Upper lobe of left lung (tissue), 6 donors: ENCODE measurements around the gene LRRC7. TPM values are rescaled to one million over a fixed set of nuclear protein-coding genes. Genes with fewer than 3 reads are reported as not detected.

Experiments used
- ATAC-seq, 2 donors: fragments of 200-7000 bp; cut with Tn5 transposase; one replicate each; pipeline ENCODE4 v1.9.1; 2022; ENCODE audit warnings: mild to moderate bottlenecking in 2 of 2, moderate library complexity in 2 of 2; ENCODE audit not compliant: low FRiP score in 2 of 2
- DNase-seq, 2 donors: peaks; one replicate each; pipeline ENCODE4 v3.0.0-alpha.2; 2019 to 2020
- H3K27ac ChIP-seq, 4 donors: fragments of 200-600 bp; sonication (generic); one replicate each; pipeline ENCODE4 v1.5.1; 2016 to 2019
- H3K27me3 ChIP-seq, 4 donors: fragments of 200-600 bp; sonication (generic); one replicate each; pipeline ENCODE4 v1.5.1; 2017 to 2019
- H3K36me3 ChIP-seq, 4 donors: fragments of 200-600 bp; sonication (generic); one replicate each; pipeline ENCODE4 v1.5.1; 2016 to 2019
- H3K4me1 ChIP-seq, 4 donors: fragments of 200-600 bp; sonication (generic); one replicate each; pipeline ENCODE4 v1.5.1; 2018 to 2019
- H3K4me3 ChIP-seq, 4 donors: fragments of 200-600 bp; sonication (generic); one replicate each; pipeline ENCODE4 v1.5.1; 2017 to 2019; ENCODE audit warnings: mild to moderate bottlenecking in 2 of 4, moderate library complexity in 1 of 4
- H3K9me3 ChIP-seq, 4 donors: fragments of 200-600 bp; sonication (generic); one replicate each; pipeline ENCODE4 v1.5.1; 2018 to 2019
- EP300 ChIP-seq, 4 donors: sonication (generic); formaldehyde crosslinking; IDR thresholded peaks; one replicate each; pipeline ENCODE4 v1.5.1; 2017; ENCODE audit warnings: antibody characterized with exemption in 4 of 4, control low read depth in 2 of 4
- POLR2A ChIP-seq, 4 donors: fragments of 450-650 bp; IDR thresholded peaks; one replicate each; pipeline ENCODE4 v1.5.1; 2016 to 2017; ENCODE audit warnings: antibody characterized with exemption in 4 of 4, mild to moderate bottlenecking in 2 of 4
- POLR2AphosphoS5 ChIP-seq, 2 donors: sonication (generic); formaldehyde crosslinking; IDR thresholded peaks; one replicate each; pipeline ENCODE4 v1.5.1; 2017; ENCODE audit warnings: antibody characterized with exemption in 2 of 2
- WGBS, 2 donors: methylation state at CpG; one replicate each; pipeline ENCODE4 v1.1.5; 2017 to 2018; 5-methylcytosine and 5-hydroxymethylcytosine counted together
- total RNA-seq, 6 donors: library from RNA; depleted of rRNA in 4 of 6; stranded (reverse); fragments of >200 nt in 4 of 6; gene quantifications; one replicate each; pipeline versions ENCODE4 v1.1.0 to v1.2.1, GENCODE V29; 2016 to 2021
- TF ChIP-seq, protein P1 (sequence below), 6 experiments: fragments of 450-650 bp in 4 of 6; fragments of 200-600 bp in 2 of 6; sonication (generic) in 2 of 6; IDR thresholded peaks; one replicate each; pipeline ENCODE4 v1.5.1; 2016 to 2019; ENCODE audit warnings: antibody characterized with exemption in 6 of 6
- donor health status: DM: no; HTN: no; CAD: no; lungs with moderate emphysema.
- donor health status: DM: no; HTN: yes; CAD: no; lungs with severe emphysema.

The LRRC7 gene
- total RNA-seq, 6 donors from 2014 or later, result not detected

- Histone ChIP-seq H3K36me3 (no peaks in the 10 kb centered on the region), H3K4me3 (no peak overlapping the region), H3K9me3 (no peaks in the 10 kb centered on the region), H3K27me3 (no peaks in the 10 kb centered on the region), H3K4me1 (no peaks in the 10 kb centered on the region), H3K27ac (no peak overlapping the region)
- WGBS, 2 donors, result 67 to 91% methylated on average over 1 of the region's 1 CpG
- DNase-seq (no peak), ATAC-seq (no peak)
- TF ChIP-seq, protein P1, sequence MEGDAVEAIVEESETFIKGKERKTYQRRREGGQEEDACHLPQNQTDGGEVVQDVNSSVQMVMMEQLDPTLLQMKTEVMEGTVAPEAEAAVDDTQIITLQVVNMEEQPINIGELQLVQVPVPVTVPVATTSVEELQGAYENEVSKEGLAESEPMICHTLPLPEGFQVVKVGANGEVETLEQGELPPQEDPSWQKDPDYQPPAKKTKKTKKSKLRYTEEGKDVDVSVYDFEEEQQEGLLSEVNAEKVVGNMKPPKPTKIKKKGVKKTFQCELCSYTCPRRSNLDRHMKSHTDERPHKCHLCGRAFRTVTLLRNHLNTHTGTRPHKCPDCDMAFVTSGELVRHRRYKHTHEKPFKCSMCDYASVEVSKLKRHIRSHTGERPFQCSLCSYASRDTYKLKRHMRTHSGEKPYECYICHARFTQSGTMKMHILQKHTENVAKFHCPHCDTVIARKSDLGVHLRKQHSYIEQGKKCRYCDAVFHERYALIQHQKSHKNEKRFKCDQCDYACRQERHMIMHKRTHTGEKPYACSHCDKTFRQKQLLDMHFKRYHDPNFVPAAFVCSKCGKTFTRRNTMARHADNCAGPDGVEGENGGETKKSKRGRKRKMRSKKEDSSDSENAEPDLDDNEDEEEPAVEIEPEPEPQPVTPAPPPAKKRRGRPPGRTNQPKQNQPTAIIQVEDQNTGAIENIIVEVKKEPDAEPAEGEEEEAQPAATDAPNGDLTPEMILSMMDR (IDR thresholded peaks at IDR 0.05), result no peak
- TF ChIP-seq POLR2A (IDR thresholded peaks at IDR 0.05), result no peak
- TF ChIP-seq EP300 (IDR thresholded peaks at IDR 0.05), result no peak
- no peak for TF ChIP-seq POLR2AphosphoS5 (IDR thresholded peaks at IDR 0.05)
These were observed 456.6 kb downstream of the LRRC7 start for GRCh38 chr1:70024272-70024671.

- Histone ChIP-seq H3K4me3 (no peak overlapping the region), H3K27ac (no peak overlapping the region), H3K27me3 (no peaks in the 10 kb centered on the region), H3K9me3 (no peaks in the 10 kb centered on the region), H3K4me1 (no peaks in the 10 kb centered on the region), H3K36me3 (no peaks in the 10 kb centered on the region)
- TF ChIP-seq EP300 (IDR thresholded peaks at IDR 0.05), result no peak
- TF ChIP-seq, protein P1 (IDR thresholded peaks at IDR 0.05), result no peak
- TF ChIP-seq POLR2A (IDR thresholded peaks at IDR 0.05), result no peak
- no peak for TF ChIP-seq POLR2AphosphoS5 (IDR thresholded peaks at IDR 0.05)
- ATAC-seq (no peak), DNase-seq (no peak)
These were observed 457.3 kb downstream of the LRRC7 start for GRCh38 chr1:70025052-70025451.

- no peak for TF ChIP-seq POLR2A (IDR thresholded peaks at IDR 0.05)
- TF ChIP-seq, protein P1 (IDR thresholded peaks at IDR 0.05), result no peak
- no peak for TF ChIP-seq EP300 (IDR thresholded peaks at IDR 0.05)
- TF ChIP-seq POLR2AphosphoS5 (IDR thresholded peaks at IDR 0.05), result no peak
- Histone ChIP-seq H3K27me3 (no peaks in the 10 kb centered on the region), H3K4me1 (no peaks in the 10 kb centered on the region), H3K9me3 (no peaks in the 10 kb centered on the region), H3K36me3 (no peaks in the 10 kb centered on the region), H3K4me3 (no peak overlapping the region), H3K27ac (no peak overlapping the region)
- no peak for DNase-seq
- no peak for ATAC-seq
These were observed 458.1 kb downstream of the LRRC7 start for GRCh38 chr1:70025846-70026245.

GRCh38 chr1:70033266-70033873 is 465.6 kb downstream of the LRRC7 start:
- H3K27ac ChIP-seq, result no peak overlapping the region
- H3K36me3 ChIP-seq, result no peaks in the 10 kb centered on the region
- no peaks in the 10 kb centered on the region for H3K9me3 ChIP-seq
- 81 to 83% methylated on average over 5 of the region's 5 CpGs for WGBS, 2 donors
- no peak for ATAC-seq
- H3K4me3 ChIP-seq, result no peak overlapping the region
- H3K27me3 ChIP-seq, result no peaks in the 10 kb centered on the region
- TF ChIP-seq POLR2A (IDR thresholded peaks at IDR 0.05) (no peak), POLR2AphosphoS5 (IDR thresholded peaks at IDR 0.05) (no peak), EP300 (IDR thresholded peaks at IDR 0.05) (no peak)
- TF ChIP-seq, protein P1 (IDR thresholded peaks at IDR 0.05), result no peak
- H3K4me1 ChIP-seq, result no peaks in the 10 kb centered on the region
- no peak for DNase-seq

GRCh38 chr1:70033936-70034335 is 466.2 kb downstream of the LRRC7 start:
- ATAC-seq (no peak), DNase-seq (no peak)
- no peak for TF ChIP-seq POLR2AphosphoS5 (IDR thresholded peaks at IDR 0.05)
- Histone ChIP-seq H3K27ac (no peak overlapping the region), H3K4me3 (no peak overlapping the region), H3K9me3 (no peaks in the 10 kb centered on the region), H3K27me3 (no peaks in the 10 kb centered on the region), H3K36me3 (no peaks in the 10 kb centered on the region), H3K4me1 (no peaks in the 10 kb centered on the region)
